Stimulated activated CD4-positive, alpha-beta T cell treated with anti-CD3 and anti-CD28 coated beads, Interleukin-4, amount 100 ng/mL, for 1 hour (primary cell): ENCODE measurements around the gene LAIR1.
"Not testable (repeated sequence)": the region's sequence is repeated elsewhere in the genome, so short reads cannot be mapped to it uniquely, and the experiment has no call there.

Experiments used
- DNase-seq: peaks from one replicate; pipeline ENCODE4 v3.0.0-alpha.2; 2020

The LAIR1 gene, protein sequence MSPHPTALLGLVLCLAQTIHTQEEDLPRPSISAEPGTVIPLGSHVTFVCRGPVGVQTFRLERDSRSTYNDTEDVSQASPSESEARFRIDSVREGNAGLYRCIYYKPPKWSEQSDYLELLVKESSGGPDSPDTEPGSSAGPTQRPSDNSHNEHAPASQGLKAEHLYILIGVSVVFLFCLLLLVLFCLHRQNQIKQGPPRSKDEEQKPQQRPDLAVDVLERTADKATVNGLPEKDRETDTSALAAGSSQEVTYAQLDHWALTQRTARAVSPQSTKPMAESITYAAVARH

GRCh38 chr19:54364775-54365257 is at the start of gene LAIR1:
Gene LAIR1, minus strand, starts transcription at chr19:54364931. Its CDS starts 127 bp downstream, at chr19:54364804.
- peak; percentile 54 for DNase-seq

DNA sequence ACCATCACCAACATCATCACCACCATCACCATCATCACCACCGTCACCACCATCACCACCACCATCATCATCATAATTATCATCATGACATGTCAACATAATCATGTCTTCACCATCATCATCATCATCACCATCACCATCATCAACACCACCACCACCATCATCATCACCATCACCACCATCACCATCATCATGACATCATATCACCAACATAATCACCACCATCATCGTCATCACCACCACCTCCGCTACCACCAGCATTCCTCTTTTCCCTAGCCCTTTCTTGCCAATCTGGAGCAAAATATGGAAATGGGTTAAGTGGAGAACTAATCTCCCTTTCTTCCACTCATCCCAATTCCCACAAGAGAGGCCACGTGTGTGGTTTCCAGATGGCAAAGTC is 49.4 kb upstream of the LAIR1 start:
- no peak for DNase-seq

DNA sequence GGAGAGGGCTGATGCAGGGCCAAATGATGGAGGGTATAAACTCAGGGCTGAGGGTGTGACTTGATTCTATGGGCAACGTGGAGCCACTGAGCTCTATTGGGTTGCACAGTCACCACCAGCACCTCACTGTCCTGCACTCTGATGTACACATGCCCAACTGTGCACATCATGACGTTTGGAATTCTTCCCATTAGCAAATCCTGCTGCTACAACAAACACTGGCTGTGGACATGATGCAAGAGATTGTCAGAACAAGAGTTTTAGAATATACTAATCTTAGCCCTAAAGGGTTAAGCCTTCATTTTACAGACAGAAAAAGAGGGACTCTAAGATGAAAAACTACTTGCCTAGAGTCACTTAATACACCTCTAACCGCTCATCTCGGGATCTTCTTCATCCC is 48.1 kb upstream of the LAIR1 start:
- DNase-seq: no peak

GRCh38 chr19:54411033-54411432 is 46.3 kb upstream of the LAIR1 start:
- no peak for DNase-seq

- DNase-seq: no peak
Observed at GRCh38 chr19:54408456-54409026, 43.8 kb upstream of the LAIR1 start.

DNA sequence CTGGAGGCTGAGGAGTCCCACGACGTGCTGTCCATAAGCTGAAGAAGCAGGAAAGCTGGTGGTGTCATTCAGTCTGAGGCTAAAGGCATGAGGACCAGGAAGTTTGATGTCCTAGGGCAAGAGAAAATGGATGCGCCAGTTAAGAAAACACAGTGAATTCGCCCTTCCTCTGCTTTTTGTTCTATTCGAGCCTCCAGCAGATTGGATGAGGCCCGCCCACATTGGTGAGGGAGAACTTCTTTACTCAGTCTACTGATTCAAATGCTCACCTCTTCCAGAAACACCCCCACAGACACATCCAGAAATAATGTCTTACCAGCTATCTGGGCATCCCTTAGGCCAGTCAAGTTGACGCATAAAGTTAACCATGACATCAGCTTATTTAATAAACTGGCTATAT is 43.0 kb upstream of the LAIR1 start:
- no peak for DNase-seq

GRCh38 chr19:54405628-54406027 is 40.9 kb upstream of the LAIR1 start:
- DNase-seq: no peak

DNA sequence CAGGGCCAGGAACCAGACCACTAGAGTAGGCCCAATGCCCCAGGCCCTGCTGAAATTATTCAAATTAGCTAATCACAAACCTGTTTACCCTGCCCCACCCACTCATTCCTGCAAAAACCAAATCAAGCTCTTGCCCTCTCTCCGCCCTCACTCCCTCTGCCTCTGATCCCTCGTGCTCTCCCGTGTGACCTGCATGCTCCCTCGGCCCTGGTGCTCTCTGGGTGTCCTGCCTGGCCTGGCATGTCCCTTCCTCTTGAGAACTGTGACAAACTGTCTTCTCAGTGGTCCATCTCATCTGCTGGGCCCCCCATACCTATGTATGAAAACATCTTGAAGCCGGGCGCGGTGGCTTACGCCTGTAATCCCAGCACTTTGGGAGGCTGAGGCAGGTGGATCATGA is 38.3 kb upstream of the LAIR1 start:
- DNase-seq: no peak

DNA sequence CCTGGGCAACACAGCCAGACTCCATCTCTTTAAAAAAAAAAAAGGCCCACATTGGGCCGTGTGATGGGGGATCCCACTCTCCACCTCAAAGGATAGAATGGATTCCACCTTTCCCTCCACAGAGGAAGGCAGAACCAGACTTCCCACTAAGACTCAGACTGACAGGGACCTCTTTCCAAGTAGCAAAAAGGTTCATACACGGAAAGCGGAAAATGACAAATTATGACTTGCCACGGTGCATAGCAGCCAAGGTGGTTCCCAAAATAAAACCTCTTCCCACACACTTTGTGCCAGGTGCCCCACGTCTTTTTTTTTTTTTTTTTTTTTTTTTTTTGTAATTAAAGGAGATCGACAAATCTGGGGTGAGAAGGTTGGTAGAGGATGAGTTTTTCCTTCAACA is 36.2 kb upstream of the LAIR1 start:
- no peak for DNase-seq

GRCh38 chr19:54399189-54399588 is 34.5 kb upstream of the LAIR1 start:
- no peak for DNase-seq

GRCh38 chr19:54395685-54396084 is 31.0 kb upstream of the LAIR1 start:
- DNase-seq: no peak

DNA sequence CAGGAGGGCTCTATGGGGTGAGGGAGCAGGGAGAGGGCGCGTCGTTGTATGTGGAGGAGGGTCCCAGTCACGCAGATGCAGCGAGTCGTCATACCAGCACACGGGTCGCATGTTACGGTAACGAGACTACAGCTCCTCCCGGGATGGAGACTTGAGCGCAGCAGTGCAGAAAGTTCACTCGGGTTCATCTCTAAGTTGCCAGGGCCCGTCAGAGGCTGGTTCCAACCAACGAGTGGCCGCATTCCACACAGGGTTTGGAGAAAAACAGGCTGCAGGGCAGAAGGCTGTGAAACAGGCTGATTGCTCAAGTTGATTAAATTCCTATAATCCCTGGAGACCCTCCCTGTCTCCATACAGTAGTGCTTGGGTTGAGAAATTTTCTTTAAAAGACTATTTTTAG is 28.6 kb upstream of the LAIR1 start:
- no peak for DNase-seq

- no peak for DNase-seq
Observed at GRCh38 chr19:54392105-54392504, 27.4 kb upstream of the LAIR1 start.

GRCh38 chr19:54391589-54392061 is 26.9 kb upstream of the LAIR1 start:
- DNase-seq: no peak

GRCh38 chr19:54390942-54391577 is 26.3 kb upstream of the LAIR1 start:
- DNase-seq: peak; percentile 59

GRCh38 chr19:54389553-54389952 is 24.8 kb upstream of the LAIR1 start:
- no peak for DNase-seq

- no peak for DNase-seq
Observed at GRCh38 chr19:54388802-54389139, 24.0 kb upstream of the LAIR1 start.

DNA sequence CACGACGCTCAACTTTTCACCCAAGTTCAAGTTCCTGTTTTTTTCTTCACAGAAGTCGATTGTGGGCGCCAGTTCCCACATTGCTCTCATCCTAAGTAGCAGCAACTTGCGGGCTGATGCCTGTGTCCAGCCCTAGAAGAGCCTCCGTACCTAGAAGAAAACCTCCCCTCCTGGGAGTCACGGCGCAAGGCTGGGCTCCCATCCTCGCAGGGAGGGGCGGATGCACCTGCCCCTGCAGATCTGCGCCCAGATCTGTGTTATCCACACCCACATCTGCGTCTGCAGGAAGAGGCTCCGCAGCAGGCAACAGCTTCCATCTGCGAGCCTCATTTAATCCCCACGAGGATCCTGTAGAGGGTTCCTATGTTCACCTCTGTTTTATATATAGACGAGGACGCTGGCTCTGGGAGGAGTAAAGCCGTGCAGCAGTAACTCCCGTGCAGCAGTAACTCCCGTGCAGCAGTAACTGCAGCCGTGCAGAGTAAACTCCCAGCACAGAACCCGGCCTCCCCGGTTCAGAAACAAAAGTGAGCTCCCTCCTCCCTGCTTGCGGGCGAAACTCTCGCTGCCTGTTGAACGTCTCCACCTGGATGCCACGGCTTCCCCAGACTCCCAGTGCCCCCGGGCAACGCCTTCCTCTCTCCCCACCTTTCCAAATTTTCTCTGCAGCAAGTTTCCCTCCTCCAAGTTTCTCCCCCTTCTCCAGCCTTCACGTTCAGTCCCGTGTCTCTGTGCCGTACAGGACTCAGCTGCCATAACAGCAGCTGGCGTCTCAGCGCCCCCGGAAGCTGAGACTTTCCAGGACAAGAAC is 23.5 kb upstream of the LAIR1 start:
- peak; percentile 43 for DNase-seq

GRCh38 chr19:54383330-54383729 is 18.6 kb upstream of the LAIR1 start:
- DNase-seq: no peak

DNA sequence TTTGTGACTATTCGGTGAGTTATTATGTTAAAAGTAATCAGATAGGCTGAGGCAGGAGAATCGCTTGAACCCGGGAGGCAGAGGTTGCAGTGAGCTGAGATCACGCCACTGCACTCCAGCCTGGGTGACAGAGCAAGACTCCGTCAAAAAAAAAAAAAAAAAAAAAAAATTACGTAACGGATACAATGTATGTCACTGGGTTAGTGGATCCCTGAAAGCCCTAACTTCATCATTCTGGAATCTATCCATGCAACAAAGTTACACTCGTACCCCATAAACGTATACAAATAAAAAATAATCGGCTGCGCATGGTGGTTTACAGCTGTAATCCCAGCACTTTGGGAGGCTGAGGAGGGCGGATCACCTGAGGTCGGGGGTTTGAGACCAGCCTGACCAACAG is 17.3 kb upstream of the LAIR1 start:
- not testable (repeated sequence) for DNase-seq

DNA sequence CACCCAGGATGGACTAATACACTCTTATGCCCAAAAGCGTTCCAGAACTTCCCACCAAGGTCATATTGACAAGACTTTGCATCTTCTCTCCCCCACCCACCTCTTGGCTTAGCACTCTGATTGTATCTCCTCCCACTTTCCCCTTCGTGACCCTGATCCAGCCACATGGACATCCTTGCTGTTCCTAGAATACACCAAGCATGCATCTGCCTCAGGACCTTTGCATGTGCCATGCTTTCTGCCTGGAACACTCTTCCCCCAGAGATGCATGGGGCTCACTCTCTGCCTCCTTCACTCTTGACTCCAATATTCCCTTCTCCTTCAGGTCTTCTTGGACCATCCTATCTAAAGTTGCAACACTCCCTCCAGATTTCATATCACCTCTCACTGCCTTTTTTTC is 16.2 kb upstream of the LAIR1 start:
- no peak for DNase-seq

DNA sequence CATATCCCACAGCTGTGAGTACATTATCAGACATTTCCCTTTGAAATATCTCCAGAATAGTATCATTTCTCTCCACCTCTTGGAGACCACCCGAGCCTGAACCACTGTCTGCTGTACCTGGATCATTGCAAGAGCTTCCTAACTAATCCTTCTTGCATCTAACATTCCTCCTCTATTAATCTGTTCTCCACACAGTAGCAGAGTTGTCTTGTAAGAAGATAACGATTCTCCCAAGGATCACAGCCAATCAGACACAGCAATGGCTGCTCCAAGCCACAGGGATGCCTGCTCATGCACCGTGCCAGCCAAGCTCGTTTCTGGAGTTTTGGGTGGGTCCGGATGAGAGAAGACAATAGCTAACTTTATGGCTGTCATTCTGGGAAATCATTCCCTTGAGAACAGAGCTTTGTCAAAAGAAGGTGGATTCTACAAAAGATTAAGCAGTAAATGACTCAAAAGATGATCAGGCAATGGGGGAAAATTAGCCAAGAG is 14.5 kb upstream of the LAIR1 start:
- no peak for DNase-seq

DNA sequence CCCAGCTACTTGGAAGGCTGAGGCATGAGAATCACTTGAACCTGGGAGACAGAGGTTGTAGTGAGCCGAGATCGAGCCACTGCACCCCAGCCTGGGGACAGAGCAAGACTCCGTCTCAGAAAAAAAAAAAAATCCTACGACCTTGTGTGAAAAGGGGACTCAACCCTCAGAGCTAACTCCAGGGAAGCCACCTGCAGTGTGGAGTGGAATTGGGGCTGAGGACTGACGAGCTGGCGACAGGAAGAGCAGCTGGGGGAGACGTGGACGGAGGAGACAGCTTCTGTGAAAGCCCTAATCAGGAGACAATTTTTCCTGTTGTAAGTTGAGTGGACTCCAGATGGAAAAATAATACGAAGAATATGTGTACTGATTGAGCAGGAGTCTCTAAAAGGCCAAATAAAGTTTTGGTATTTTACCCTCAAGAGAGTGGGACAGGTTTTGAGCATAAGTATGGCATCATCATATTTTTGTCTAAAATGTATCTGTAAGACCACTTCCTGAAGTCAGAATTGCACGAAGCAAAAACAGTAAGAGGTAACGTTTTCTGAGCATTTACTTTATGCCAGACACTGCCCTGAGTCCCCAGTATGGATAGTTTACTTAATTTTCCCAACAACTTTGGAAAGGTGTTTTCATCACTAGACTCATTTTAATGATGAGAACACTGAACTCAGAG is 12.0 kb upstream of the LAIR1 start:
- DNase-seq: no peak
